Stimulated activated CD4-positive, alpha-beta T cell treated with anti-CD3 and anti-CD28 coated beads, Interleukin-1b, Interleukin-23, amount 100 ng/mL, for 1 hour (primary cell): ENCODE measurements around the gene KIF23.

Experiments
- DNase-seq, 2 donors: peaks; one replicate each; pipeline ENCODE4 v3.0.0-alpha.2; 2020; ENCODE audit warnings: low read depth in 2 of 2

The KIF23 gene

GRCh38 chr15:69491038-69491505 lies 76.9 kb downstream of the KIF23 start:
- DNase-seq, result no peak

- no peak for DNase-seq
These were observed 79.3 kb downstream of the KIF23 start for GRCh38 chr15:69493406-69493805.

DNA sequence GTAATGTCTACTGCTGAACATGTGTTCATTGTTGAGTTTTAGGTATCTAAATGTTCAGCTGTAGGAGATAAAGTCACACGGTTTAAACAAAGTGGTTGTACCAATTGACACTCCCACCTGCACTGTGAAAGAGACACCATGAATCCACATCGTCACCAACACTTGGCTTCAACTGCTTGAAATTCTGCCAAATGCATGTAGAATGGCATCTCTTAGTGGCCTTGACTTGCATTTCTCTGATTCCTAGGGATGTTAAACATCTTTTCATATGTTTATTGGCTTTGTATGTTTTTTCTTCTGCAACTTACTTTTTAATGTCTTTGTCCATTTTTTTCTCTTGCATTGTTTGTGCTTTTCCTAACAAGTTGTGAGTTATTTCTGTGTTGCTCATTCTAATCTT lies 81.9 kb downstream of the KIF23 start:
- no peak for DNase-seq

DNA sequence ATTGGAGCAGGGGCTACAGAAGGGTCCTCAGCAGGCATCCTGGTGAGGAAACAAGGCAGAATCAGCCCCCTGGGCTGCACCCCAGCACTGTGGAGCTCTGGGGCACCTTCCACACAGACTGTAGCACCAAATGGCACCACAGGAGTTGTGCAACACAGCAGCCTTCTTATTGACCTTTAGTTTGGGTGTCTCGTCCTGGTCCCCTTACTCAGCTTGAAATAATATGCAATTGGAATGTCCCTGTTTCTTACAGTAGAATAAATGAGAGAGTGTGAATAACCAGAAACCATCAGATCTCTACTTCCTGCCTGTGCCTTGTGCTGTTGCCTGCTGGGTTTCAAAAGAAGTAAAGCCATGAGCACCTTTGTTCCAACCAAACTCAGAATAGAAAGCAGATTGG lies 82.9 kb downstream of the KIF23 start:
- no peak for DNase-seq

GRCh38 chr15:69497667-69498066 lies 83.5 kb downstream of the KIF23 start:
- DNase-seq, result no peak
